ENCODE measurements around the gene HOXA1. TPM values are rescaled to one million over a fixed set of nuclear protein-coding genes. Genes with fewer than 3 reads are reported as not detected.

HOXA1 gene
- total and polyA plus RNA-seq, 2 of the 8 experiments (the other 6 are each of a cell fraction or from before 2014, with no cell fraction given) = not detected

- TF ChIP-seq, protein P1, sequence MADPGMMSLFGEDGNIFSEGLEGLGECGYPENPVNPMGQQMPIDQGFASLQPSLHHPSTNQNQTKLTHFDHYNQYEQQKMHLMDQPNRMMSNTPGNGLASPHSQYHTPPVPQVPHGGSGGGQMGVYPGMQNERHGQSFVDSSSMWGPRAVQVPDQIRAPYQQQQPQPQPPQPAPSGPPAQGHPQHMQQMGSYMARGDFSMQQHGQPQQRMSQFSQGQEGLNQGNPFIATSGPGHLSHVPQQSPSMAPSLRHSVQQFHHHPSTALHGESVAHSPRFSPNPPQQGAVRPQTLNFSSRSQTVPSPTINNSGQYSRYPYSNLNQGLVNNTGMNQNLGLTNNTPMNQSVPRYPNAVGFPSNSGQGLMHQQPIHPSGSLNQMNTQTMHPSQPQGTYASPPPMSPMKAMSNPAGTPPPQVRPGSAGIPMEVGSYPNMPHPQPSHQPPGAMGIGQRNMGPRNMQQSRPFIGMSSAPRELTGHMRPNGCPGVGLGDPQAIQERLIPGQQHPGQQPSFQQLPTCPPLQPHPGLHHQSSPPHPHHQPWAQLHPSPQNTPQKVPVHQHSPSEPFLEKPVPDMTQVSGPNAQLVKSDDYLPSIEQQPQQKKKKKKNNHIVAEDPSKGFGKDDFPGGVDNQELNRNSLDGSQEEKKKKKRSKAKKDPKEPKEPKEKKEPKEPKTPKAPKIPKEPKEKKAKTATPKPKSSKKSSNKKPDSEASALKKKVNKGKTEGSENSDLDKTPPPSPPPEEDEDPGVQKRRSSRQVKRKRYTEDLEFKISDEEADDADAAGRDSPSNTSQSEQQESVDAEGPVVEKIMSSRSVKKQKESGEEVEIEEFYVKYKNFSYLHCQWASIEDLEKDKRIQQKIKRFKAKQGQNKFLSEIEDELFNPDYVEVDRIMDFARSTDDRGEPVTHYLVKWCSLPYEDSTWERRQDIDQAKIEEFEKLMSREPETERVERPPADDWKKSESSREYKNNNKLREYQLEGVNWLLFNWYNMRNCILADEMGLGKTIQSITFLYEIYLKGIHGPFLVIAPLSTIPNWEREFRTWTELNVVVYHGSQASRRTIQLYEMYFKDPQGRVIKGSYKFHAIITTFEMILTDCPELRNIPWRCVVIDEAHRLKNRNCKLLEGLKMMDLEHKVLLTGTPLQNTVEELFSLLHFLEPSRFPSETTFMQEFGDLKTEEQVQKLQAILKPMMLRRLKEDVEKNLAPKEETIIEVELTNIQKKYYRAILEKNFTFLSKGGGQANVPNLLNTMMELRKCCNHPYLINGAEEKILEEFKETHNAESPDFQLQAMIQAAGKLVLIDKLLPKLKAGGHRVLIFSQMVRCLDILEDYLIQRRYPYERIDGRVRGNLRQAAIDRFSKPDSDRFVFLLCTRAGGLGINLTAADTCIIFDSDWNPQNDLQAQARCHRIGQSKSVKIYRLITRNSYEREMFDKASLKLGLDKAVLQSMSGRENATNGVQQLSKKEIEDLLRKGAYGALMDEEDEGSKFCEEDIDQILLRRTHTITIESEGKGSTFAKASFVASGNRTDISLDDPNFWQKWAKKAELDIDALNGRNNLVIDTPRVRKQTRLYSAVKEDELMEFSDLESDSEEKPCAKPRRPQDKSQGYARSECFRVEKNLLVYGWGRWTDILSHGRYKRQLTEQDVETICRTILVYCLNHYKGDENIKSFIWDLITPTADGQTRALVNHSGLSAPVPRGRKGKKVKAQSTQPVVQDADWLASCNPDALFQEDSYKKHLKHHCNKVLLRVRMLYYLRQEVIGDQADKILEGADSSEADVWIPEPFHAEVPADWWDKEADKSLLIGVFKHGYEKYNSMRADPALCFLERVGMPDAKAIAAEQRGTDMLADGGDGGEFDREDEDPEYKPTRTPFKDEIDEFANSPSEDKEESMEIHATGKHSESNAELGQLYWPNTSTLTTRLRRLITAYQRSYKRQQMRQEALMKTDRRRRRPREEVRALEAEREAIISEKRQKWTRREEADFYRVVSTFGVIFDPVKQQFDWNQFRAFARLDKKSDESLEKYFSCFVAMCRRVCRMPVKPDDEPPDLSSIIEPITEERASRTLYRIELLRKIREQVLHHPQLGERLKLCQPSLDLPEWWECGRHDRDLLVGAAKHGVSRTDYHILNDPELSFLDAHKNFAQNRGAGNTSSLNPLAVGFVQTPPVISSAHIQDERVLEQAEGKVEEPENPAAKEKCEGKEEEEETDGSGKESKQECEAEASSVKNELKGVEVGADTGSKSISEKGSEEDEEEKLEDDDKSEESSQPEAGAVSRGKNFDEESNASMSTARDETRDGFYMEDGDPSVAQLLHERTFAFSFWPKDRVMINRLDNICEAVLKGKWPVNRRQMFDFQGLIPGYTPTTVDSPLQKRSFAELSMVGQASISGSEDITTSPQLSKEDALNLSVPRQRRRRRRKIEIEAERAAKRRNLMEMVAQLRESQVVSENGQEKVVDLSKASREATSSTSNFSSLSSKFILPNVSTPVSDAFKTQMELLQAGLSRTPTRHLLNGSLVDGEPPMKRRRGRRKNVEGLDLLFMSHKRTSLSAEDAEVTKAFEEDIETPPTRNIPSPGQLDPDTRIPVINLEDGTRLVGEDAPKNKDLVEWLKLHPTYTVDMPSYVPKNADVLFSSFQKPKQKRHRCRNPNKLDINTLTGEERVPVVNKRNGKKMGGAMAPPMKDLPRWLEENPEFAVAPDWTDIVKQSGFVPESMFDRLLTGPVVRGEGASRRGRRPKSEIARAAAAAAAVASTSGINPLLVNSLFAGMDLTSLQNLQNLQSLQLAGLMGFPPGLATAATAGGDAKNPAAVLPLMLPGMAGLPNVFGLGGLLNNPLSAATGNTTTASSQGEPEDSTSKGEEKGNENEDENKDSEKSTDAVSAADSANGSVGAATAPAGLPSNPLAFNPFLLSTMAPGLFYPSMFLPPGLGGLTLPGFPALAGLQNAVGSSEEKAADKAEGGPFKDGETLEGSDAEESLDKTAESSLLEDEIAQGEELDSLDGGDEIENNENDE (IDR thresholded peaks at IDR 0.05; ENCODE audit: insufficient replicate concordance, low read length) = no peak
- peak; percentile 88 for TF ChIP-seq YY1 (IDR thresholded peaks at IDR 0.05; ENCODE audit: low read depth, low read length)
- TF ChIP-seq RFX5 (IDR thresholded peaks at IDR 0.05; ENCODE audit: borderline replicate concordance, low read depth, low read length) = no peak
- TF ChIP-seq HDAC6 (IDR thresholded peaks at IDR 0.05; ENCODE audit: low read depth, low read length) = no peak
- TF ChIP-seq KDM1A (IDR thresholded peaks at IDR 0.05; ENCODE audit: borderline replicate concordance, low read length) = no peak
- TF ChIP-seq E2F6 (IDR thresholded peaks at IDR 0.05) = no peak
- no peak for TF ChIP-seq SP2 (IDR thresholded peaks at IDR 0.05; ENCODE audit: low read length)
These were observed 5.6 kb upstream of the HOXA1 start (continued) for GRCh38 chr7:27101171-27101956.
